ENCODE data around the gene PMM2.

The PMM2 gene

GRCh38 chr16:8845699-8846298, 48.2 kb downstream of the PMM2 start:
- in situ Hi-C loops (cut with HindIII; ENCODE audit: low pct_unique_long_range_greater_than_20kb, low sequenced_read_pairs), result no loop called here
- TF ChIP-seq JUND (IDR thresholded peaks at IDR 0.05; ENCODE audit: low read depth), result no peak
- DNase-seq (ENCODE audit: low read depth in 1 of 2, low spot score in 1 of 2), result no peak

GRCh38 chr16:8846401-8846932, 48.8 kb downstream of the PMM2 start:
- no peak for TF ChIP-seq JUND (IDR thresholded peaks at IDR 0.05; ENCODE audit: low read depth)
- no peak for DNase-seq (ENCODE audit: low read depth in 1 of 2, low spot score in 1 of 2)
- in situ Hi-C loops (cut with HindIII; ENCODE audit: low pct_unique_long_range_greater_than_20kb, low sequenced_read_pairs), result no loop called here

- DNase-seq (ENCODE audit: low read depth in 1 of 2, low spot score in 1 of 2), result no peak
- no peak for TF ChIP-seq JUND (IDR thresholded peaks at IDR 0.05; ENCODE audit: low read depth)
These were observed 49.5 kb downstream of the PMM2 start for GRCh38 chr16:8847145-8847544.

DNA sequence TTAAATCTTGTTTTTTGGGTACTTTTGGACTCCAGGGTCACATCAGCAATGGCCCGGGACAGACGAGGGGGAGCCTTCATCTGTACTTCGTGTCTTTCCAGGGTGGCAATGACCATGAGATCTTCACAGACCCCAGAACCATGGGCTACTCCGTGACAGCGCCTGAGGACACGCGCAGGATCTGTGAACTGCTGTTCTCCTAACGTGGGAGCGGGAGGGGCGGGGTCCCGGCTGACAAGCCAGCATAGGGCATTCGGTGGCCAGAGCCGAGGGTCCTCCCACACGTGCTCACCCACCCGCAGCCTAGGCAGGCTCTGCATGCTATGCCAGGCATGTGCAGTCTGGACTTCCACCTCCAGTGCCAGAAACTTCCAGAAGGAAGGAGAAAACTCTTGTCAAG, 50.0 kb downstream of the PMM2 start:
- DNase-seq (ENCODE audit: low read depth in 1 of 2, low spot score in 1 of 2), result no peak
- in situ Hi-C loops (cut with HindIII; ENCODE audit: low pct_unique_long_range_greater_than_20kb, low sequenced_read_pairs), result no loop called here
- no peak for TF ChIP-seq JUND (IDR thresholded peaks at IDR 0.05; ENCODE audit: low read depth)

More at GRCh38 chr16:8847145-8847544, 49.5 kb downstream of the PMM2 start:
- in situ Hi-C loops (cut with HindIII; ENCODE audit: low pct_unique_long_range_greater_than_20kb, low sequenced_read_pairs), result no loop called here

GRCh38 chr16:8848231-8848938, 50.7 kb downstream of the PMM2 start:
- in situ Hi-C loops (cut with HindIII; ENCODE audit: low pct_unique_long_range_greater_than_20kb, low sequenced_read_pairs), result no loop called here
- no peak for DNase-seq (ENCODE audit: low read depth in 1 of 2, low spot score in 1 of 2)
- TF ChIP-seq JUND (IDR thresholded peaks at IDR 0.05; ENCODE audit: low read depth), result no peak

- in situ Hi-C loops (cut with HindIII; ENCODE audit: low pct_unique_long_range_greater_than_20kb, low sequenced_read_pairs), result no loop called here
- TF ChIP-seq JUND (IDR thresholded peaks at IDR 0.05; ENCODE audit: low read depth), result no peak
- no peak for DNase-seq (ENCODE audit: low read depth in 1 of 2, low spot score in 1 of 2)
These were observed 51.3 kb downstream of the PMM2 start for GRCh38 chr16:8848939-8849391.

GRCh38 chr16:8849411-8850011, 51.9 kb downstream of the PMM2 start:
- TF ChIP-seq JUND (IDR thresholded peaks at IDR 0.05; ENCODE audit: low read depth), result no peak
- no peak for DNase-seq (ENCODE audit: low read depth in 1 of 2, low spot score in 1 of 2)
- in situ Hi-C loops (cut with HindIII; ENCODE audit: low pct_unique_long_range_greater_than_20kb, low sequenced_read_pairs), result no loop called here

DNA sequence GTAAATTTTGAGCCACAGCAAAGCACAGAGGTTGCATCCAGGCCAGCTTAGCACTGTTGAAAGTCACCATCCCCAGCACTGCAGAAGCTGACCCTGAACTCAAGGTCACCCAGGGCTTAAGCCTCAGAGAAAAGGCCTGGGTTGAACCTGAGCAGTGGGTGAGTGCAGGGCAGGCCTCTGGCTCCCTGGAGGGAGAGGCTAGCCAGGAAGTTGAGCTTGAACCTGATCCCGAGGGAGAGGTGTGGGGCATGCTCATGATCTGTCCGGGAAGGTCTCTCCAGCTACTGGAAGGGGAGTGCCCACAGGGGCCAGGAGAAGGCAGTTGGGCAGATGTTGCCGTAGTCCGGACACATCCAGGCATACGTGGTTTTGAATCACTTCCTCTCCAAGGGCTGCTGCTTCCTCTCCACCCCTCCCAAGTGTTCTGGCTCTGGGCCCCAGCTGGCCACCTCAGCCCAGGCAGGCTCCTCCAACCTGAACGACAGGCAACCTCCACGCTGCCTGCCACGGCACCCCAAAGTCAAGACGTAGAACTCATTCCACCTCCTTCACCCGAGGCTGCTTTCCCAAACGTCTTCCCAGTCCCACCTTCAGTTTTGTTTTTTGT, 52.7 kb downstream of the PMM2 start:
- in situ Hi-C loops (cut with HindIII; ENCODE audit: low pct_unique_long_range_greater_than_20kb, low sequenced_read_pairs), result no loop called here
- no peak for TF ChIP-seq JUND (IDR thresholded peaks at IDR 0.05; ENCODE audit: low read depth)
- no peak for DNase-seq (ENCODE audit: low read depth in 1 of 2, low spot score in 1 of 2)

GRCh38 chr16:8851761-8852403, 54.2 kb downstream of the PMM2 start:
- no peak for TF ChIP-seq JUND (IDR thresholded peaks at IDR 0.05; ENCODE audit: low read depth)
- in situ Hi-C loops (cut with HindIII; ENCODE audit: low pct_unique_long_range_greater_than_20kb, low sequenced_read_pairs), result no loop called here
- no peak for DNase-seq (ENCODE audit: low read depth in 1 of 2, low spot score in 1 of 2)

DNA sequence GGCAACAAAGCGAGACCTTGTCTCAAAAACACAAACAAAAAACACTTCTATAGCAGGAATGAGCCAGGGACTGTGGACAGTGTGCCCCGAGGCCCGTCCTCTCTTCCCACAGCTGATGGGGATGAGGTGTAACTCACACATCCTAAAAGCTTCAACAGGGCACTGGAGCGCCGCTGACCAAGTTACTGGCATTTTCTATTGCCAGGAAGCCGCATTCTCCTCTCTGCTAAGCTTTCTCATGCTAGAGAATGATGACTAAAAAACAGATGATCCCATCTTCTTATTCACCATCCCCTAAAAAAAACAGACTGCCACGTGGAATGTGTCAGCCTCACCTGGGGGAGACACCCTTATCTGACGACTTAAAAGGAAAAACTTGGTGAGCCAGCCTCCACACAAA, 54.9 kb downstream of the PMM2 start:
- no peak for DNase-seq (ENCODE audit: low read depth in 1 of 2, low spot score in 1 of 2)
- TF ChIP-seq JUND (IDR thresholded peaks at IDR 0.05; ENCODE audit: low read depth), result no peak
- in situ Hi-C loops (cut with HindIII; ENCODE audit: low pct_unique_long_range_greater_than_20kb, low sequenced_read_pairs), result no loop called here

DNA sequence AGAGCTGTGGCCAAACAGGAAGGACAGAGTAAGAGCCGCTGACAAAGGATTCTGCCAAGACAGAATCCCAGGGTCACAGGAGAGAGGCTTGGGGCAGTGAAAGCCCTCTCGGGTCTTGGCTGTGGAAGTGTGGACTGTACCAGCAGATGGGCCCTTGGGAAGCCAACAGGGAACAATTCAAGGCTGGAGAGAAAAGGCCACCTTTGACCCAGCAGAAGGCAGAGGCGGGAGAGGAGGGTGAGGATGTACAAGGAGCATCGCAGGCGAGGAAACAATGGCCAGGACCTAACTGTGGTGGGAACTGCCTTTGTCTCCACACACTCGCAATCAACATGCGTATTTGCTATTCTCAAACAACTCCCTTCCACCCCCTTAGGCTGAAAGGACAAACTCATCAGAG, 55.5 kb downstream of the PMM2 start:
- in situ Hi-C loops (cut with HindIII; ENCODE audit: low pct_unique_long_range_greater_than_20kb, low sequenced_read_pairs), result no loop called here
- TF ChIP-seq JUND (IDR thresholded peaks at IDR 0.05; ENCODE audit: low read depth), result no peak

DNA sequence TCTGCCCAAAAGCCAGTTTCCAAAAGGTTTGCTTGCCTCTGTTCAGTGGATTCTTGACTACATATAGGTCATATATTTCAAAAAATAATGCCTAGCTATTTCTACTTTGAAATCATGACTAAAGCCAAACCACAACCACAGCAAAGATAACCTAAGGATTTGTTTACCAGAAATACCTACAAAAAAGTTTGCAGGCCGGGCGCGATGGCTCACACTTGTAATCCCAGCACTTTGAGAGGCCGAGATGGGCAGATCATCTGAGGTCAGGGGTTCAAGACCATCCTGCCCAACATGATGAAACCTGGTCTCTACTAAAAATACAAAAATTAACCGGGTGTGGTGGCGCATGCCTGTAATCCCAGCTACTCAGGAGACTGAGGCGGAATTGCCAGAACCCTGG, 56.0 kb downstream of the PMM2 start:
- no peak for TF ChIP-seq JUND (IDR thresholded peaks at IDR 0.05; ENCODE audit: low read depth)
- DNase-seq (ENCODE audit: low read depth in 1 of 2, low spot score in 1 of 2), result no peak
- in situ Hi-C loops (cut with HindIII; ENCODE audit: low pct_unique_long_range_greater_than_20kb, low sequenced_read_pairs), result no loop called here

More for the DNA sequence above, 55.5 kb downstream of the PMM2 start:
- no peak for DNase-seq (ENCODE audit: low read depth in 1 of 2, low spot score in 1 of 2)
